ENCODE data around the gene PLD5. TPM values are rescaled to one million over a fixed set of nuclear protein-coding genes. Genes with fewer than 3 reads are reported as not detected.
"Not testable (repeated sequence)": the region's sequence is repeated elsewhere in the genome, so short reads cannot be mapped to it uniquely, and the experiment has no call there.

PLD5 gene
- total RNA-seq, 1 donor from 2014 or later: 0.96 TPM

GRCh38 chr1:242470774-242471173 is 53.7 kb downstream of the PLD5 start:
- no peak for DNase-seq
- no peak overlapping the region for H3K4me3 Mint-ChIP-seq (ENCODE audit: unreplicated experiment)
- no peak for TF ChIP-seq CTCF (IDR thresholded peaks at IDR 0.05; ENCODE audit: partially characterized antibody, unreplicated experiment)
- H3K4me1 Mint-ChIP-seq (ENCODE audit: low read depth, unreplicated experiment): no peaks in the 10 kb centered on the region
- no peak overlapping the region for H3K27ac Mint-ChIP-seq (ENCODE audit: unreplicated experiment)
- no peaks in the 10 kb centered on the region for H3K9me3 Mint-ChIP-seq (ENCODE audit: unreplicated experiment)
- no peaks in the 10 kb centered on the region for H3K36me3 Mint-ChIP-seq (ENCODE audit: unreplicated experiment)
- no peaks in the 10 kb centered on the region for H3K27me3 Mint-ChIP-seq (ENCODE audit: unreplicated experiment)

GRCh38 chr1:242468784-242469183 is 55.7 kb downstream of the PLD5 start:
- Mint-ChIP-seq H3K27me3 (ENCODE audit: unreplicated experiment) (peaks cover 2% of the 10 kb centered on the region), H3K4me1 (ENCODE audit: low read depth, unreplicated experiment) (no peaks in the 10 kb centered on the region), H3K9me3 (ENCODE audit: unreplicated experiment) (no peaks in the 10 kb centered on the region), H3K27ac (ENCODE audit: unreplicated experiment) (no peak overlapping the region), H3K4me3 (ENCODE audit: unreplicated experiment) (no peak overlapping the region), H3K36me3 (ENCODE audit: unreplicated experiment) (no peaks in the 10 kb centered on the region)
- TF ChIP-seq CTCF (IDR thresholded peaks at IDR 0.05; ENCODE audit: partially characterized antibody, unreplicated experiment): no peak
- no peak for DNase-seq

- DNase-seq: peak; percentile 71
- TF ChIP-seq CTCF (IDR thresholded peaks at IDR 0.05; ENCODE audit: partially characterized antibody, unreplicated experiment): peak; percentile 81
- Mint-ChIP-seq H3K27me3 (ENCODE audit: unreplicated experiment) (peaks cover 2% of the 10 kb centered on the region), H3K4me1 (ENCODE audit: low read depth, unreplicated experiment) (no peaks in the 10 kb centered on the region), H3K27ac (ENCODE audit: unreplicated experiment) (no peak overlapping the region), H3K36me3 (ENCODE audit: unreplicated experiment) (no peaks in the 10 kb centered on the region), H3K9me3 (ENCODE audit: unreplicated experiment) (no peaks in the 10 kb centered on the region), H3K4me3 (ENCODE audit: unreplicated experiment) (no peak overlapping the region)
These were observed 56.8 kb downstream of the PLD5 start for GRCh38 chr1:242467556-242468145.

DNA sequence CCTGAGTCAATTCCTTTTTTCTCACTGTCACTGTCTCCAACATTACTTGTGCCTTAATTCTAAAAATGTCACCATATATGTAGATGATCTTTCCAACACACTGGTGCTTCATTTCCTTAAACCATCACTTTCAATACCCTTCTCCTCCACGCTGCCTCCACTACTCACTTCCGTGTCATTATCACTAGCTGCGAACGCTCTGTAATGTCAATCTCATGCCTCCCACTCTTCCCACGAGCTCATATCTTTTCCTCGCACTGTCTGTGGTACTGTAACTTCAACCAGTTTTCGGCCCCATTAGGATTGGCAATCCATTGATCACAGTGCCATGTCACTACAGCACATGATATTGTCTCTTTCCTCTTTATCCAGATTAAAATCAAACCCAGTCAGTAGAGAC is 61.6 kb downstream of the PLD5 start:
- H3K9me3 Mint-ChIP-seq (ENCODE audit: unreplicated experiment): no peaks in the 10 kb centered on the region
- no peak for DNase-seq
- H3K4me3 Mint-ChIP-seq (ENCODE audit: unreplicated experiment): no peak overlapping the region
- TF ChIP-seq CTCF (IDR thresholded peaks at IDR 0.05; ENCODE audit: partially characterized antibody, unreplicated experiment): no peak
- peaks cover 2% of the 10 kb centered on the region for H3K27me3 Mint-ChIP-seq (ENCODE audit: unreplicated experiment)
- no peaks in the 10 kb centered on the region for H3K36me3 Mint-ChIP-seq (ENCODE audit: unreplicated experiment)
- no peak overlapping the region for H3K27ac Mint-ChIP-seq (ENCODE audit: unreplicated experiment)
- no peaks in the 10 kb centered on the region for H3K4me1 Mint-ChIP-seq (ENCODE audit: low read depth, unreplicated experiment)

- not testable (repeated sequence) for H3K27ac Mint-ChIP-seq (ENCODE audit: unreplicated experiment); H3K27me3 Mint-ChIP-seq (ENCODE audit: unreplicated experiment); DNase-seq; H3K4me3 Mint-ChIP-seq (ENCODE audit: unreplicated experiment); H3K36me3 Mint-ChIP-seq (ENCODE audit: unreplicated experiment); H3K4me1 Mint-ChIP-seq (ENCODE audit: low read depth, unreplicated experiment); H3K9me3 Mint-ChIP-seq (ENCODE audit: unreplicated experiment)
These were observed 64.8 kb downstream of the PLD5 start for GRCh38 chr1:242459740-242460139.

Measured in glutamatergic neuron (in vitro differentiated cells).